Lower lobe of right lung (tissue), 2 donors: ENCODE data around the gene EPHX1. TPM values are rescaled to one million over a fixed set of nuclear protein-coding genes. Genes with fewer than 3 reads are reported as not detected.

Experiments used
- ATAC-seq, 2 donors: fragments of 200-7000 bp; cut with Tn5 transposase; one replicate each; pipeline ENCODE4 v1.9.1; 2020 to 2022; ENCODE audit warnings: mild to moderate bottlenecking in 2 of 2, moderate library complexity in 2 of 2
- DNase-seq: peaks from one replicate; pipeline ENCODE4 v3.0.0-alpha.2; 2020
- H3K27ac ChIP-seq: fragments of 200-600 bp; one replicate; pipeline ENCODE4 v1.8.0; 2022
- H3K27me3 ChIP-seq: fragments of 200-600 bp; one replicate; pipeline ENCODE4 v1.8.0; 2022; ENCODE audit warnings: low read depth
- H3K36me3 ChIP-seq: fragments of 200-600 bp; one replicate; pipeline ENCODE4 v1.8.0; 2022; ENCODE audit warnings: mild to moderate bottlenecking
- H3K4me1 ChIP-seq: fragments of 200-600 bp; one replicate; pipeline ENCODE4 v1.8.0; 2022
- H3K4me3 ChIP-seq: fragments of 200-600 bp; one replicate; pipeline ENCODE4 v1.8.0; 2022; ENCODE audit warnings: mild to moderate bottlenecking
- H3K9me3 ChIP-seq: fragments of 200-600 bp; one replicate; pipeline ENCODE4 v1.8.0; 2022
- CTCF ChIP-seq: fragments of 200-600 bp; IDR thresholded peaks from one replicate; pipeline ENCODE4 v1.8.0; 2022; ENCODE audit warnings: antibody characterized with exemption, mild to moderate bottlenecking
- intact Hi-C: fragments of 100-400 bp; cut with DNase I; formaldehyde crosslinking; loops from one replicate; pipeline ENCODE4 v1.11.0; 2022
- total RNA-seq: library from RNA; stranded (reverse); fragmentation: NEBNext Ultra II Directional; extraction: Animal tissue kit (Norgen Biotek cat#: 25700); gene quantifications from one replicate; pipeline ENCODE4 v1.2.1, GENCODE V29; 2021
- donor health status: DM: no; HTN: yes; CAD: no; lungs with severe emphysema.

The EPHX1 gene
- total RNA-seq, 1 donor from 2014 or later = 233 TPM

DNA sequence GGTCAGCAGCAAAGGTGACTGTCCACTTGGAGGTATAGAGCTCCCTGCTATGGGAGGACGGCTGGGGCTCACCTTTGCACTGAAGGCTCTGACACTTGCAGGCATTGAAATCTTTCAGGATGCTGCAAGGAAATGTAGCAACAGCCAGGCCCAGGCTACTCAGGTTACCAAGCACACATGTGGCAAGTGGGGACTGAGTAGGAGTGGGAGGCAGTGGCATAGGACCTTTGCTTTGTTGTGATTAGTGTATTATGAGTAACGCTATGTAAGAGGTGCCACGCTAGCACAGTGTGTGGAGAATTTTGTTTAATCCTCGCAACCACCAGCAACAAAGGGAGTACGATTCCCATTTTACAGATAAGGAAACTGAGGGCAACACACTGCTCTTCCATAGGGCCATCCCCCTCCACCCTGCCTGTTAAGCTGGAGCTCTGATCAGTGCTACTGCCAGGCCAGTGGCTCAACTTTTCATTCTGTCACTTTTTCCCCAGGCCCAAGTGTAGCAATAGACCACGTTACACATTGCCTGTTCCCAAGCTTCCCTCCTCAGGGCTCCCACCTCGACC lies 51.0 kb downstream of the EPHX1 start:
- Histone ChIP-seq H3K4me1 (peaks cover 8% of the 10 kb centered on the region), H3K36me3 (peaks cover 93% of the 10 kb centered on the region), H3K9me3 (no peaks in the 10 kb centered on the region), H3K27me3 (no peaks in the 10 kb centered on the region), H3K4me3 (no peak overlapping the region), H3K27ac (no peak overlapping the region)
- intact Hi-C loops = no loop called here
- no peak for TF ChIP-seq CTCF
- DNase-seq (no peak), ATAC-seq (no peak)

DNA sequence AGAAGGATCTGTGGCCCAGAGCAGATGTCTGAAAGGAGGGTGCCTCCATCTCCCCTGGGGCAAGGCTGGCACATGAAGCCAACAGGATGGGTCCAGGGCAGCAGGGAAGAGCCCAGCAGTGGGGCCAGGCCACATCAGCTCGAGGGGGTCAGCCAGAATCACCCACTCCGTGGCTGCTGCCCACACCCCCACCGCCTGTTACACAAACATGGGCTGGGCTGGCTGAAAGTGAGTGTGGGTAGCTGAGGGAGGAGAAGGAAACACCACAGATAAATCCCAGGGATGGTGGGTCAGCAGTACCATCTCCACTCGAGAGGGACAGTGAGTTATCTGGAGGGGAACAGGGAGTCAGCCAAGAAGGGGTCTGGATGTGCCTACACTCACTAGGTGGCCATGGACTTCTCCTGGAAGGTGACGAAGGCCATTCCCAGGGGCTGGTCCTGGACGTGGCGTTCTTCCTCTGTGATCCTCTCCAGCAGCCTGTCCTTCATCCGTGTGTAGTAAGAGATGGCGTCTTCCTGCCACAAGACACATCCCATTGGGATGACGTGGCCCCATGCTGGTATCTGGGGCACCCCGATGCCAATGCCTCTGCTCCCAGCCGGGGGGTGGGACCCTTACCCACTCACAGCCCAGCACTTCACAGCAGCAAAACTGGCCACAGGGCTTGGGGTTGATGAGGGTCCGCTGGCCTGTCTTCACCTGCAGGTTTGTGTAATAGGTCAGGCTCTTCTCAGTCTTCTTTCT lies 52.1 kb downstream of the EPHX1 start:
- intact Hi-C loops = no loop called here
- DNase-seq (no peak), ATAC-seq (no peak)
- no peak for TF ChIP-seq CTCF
- no peak overlapping the region for H3K27ac ChIP-seq
- no peak overlapping the region for H3K4me3 ChIP-seq
- H3K36me3 ChIP-seq = peaks cover 93% of the 10 kb centered on the region
- no peaks in the 10 kb centered on the region for H3K27me3 ChIP-seq
- H3K4me1 ChIP-seq = peaks cover 8% of the 10 kb centered on the region
- H3K9me3 ChIP-seq = no peaks in the 10 kb centered on the region

DNA sequence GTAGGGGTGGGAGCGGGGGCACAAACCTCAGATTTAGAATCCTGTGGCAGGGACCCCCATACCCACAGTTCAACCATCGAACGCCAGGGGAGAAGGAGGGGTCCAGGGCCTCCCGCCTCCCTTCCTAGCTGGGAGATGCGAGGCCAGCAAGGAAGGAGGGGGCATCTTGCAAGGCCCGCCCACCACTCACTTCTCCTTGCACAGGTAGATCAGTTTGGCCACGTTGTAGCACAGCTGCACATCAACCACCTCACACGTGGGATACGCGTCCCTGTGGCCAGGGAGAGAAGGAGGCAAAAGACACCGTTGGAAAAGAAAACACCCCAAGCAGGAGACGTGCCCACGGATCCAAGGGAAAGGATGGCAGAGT lies 52.6 kb downstream of the EPHX1 start:
- no peaks in the 10 kb centered on the region for H3K9me3 ChIP-seq
- ATAC-seq (no peak), DNase-seq (no peak)
- intact Hi-C loops = no loop called here
- H3K4me3 ChIP-seq = no peak overlapping the region
- no peak for TF ChIP-seq CTCF
- no peaks in the 10 kb centered on the region for H3K27me3 ChIP-seq
- peaks cover 8% of the 10 kb centered on the region for H3K4me1 ChIP-seq
- H3K36me3 ChIP-seq = peaks cover 95% of the 10 kb centered on the region
- H3K27ac ChIP-seq = no peak overlapping the region

- peaks cover 95% of the 10 kb centered on the region for H3K36me3 ChIP-seq
- no peak overlapping the region for H3K4me3 ChIP-seq
- intact Hi-C loops = no loop called here
- no peaks in the 10 kb centered on the region for H3K9me3 ChIP-seq
- H3K4me1 ChIP-seq = peaks cover 8% of the 10 kb centered on the region
- ATAC-seq (no peak), DNase-seq (no peak)
- no peak overlapping the region for H3K27ac ChIP-seq
- H3K27me3 ChIP-seq = no peaks in the 10 kb centered on the region
- TF ChIP-seq CTCF = no peak
These were observed 53.2 kb downstream of the EPHX1 start for GRCh38 chr1:225863167-225863566.

- Histone ChIP-seq H3K27me3 (no peaks in the 10 kb centered on the region), H3K36me3 (peaks cover 98% of the 10 kb centered on the region), H3K4me3 (no peak overlapping the region), H3K27ac (no peak overlapping the region), H3K4me1 (peaks cover 8% of the 10 kb centered on the region), H3K9me3 (no peaks in the 10 kb centered on the region)
- intact Hi-C loops = no loop called here
- ATAC-seq (peak in 1 of 2 donors; percentile 31), DNase-seq (no peak)
- no peak for TF ChIP-seq CTCF
These were observed 55.6 kb downstream of the EPHX1 start for GRCh38 chr1:225865514-225865913.
